Ishikawa (cell line): ENCODE data around the gene RPL19.

Experiments used
- CEBPB ChIP-seq: IDR thresholded peaks from 2 replicates; pipeline ENCODE4 v1.6.1; 2012
- CREB1 ChIP-seq: IDR thresholded peaks from 2 replicates; pipeline ENCODE4 v1.6.1; 2012; ENCODE audit warnings: low read depth
- EGR1 ChIP-seq: IDR thresholded peaks from 2 replicates; pipeline ENCODE4 v1.6.1; 2012
- EP300 ChIP-seq: IDR thresholded peaks from 2 replicates; pipeline ENCODE4 v1.6.1; 2012; ENCODE audit warnings: borderline replicate concordance
- FOXM1 ChIP-seq: IDR thresholded peaks from 2 replicates; pipeline ENCODE4 v1.6.1; 2012; ENCODE audit warnings: low read depth, borderline replicate concordance
- NFIC ChIP-seq: IDR thresholded peaks from 2 replicates; pipeline ENCODE4 v1.6.1; 2012
- RAD21 ChIP-seq: IDR thresholded peaks from 2 replicates; pipeline ENCODE4 v1.6.1; 2012; ENCODE audit warnings: low read depth
- TAF1 ChIP-seq: IDR thresholded peaks from 2 replicates; pipeline ENCODE4 v1.6.1; 2012; ENCODE audit warnings: low read depth, mild to moderate bottlenecking
- TCF12 ChIP-seq: IDR thresholded peaks from 2 replicates; pipeline ENCODE4 v1.6.1; 2012; ENCODE audit warnings: low read depth
- TEAD4 ChIP-seq: IDR thresholded peaks from 2 replicates; pipeline ENCODE4 v1.6.1; 2012
- YY1 ChIP-seq: IDR thresholded peaks from 2 replicates; pipeline ENCODE4 v1.6.1; 2012; ENCODE audit warnings: low read depth
- ZBTB7A ChIP-seq: IDR thresholded peaks from 2 replicates; pipeline ENCODE4 v1.6.1; 2012; ENCODE audit warnings: low read depth
- TF ChIP-seq, protein P1 (sequence below): IDR thresholded peaks from 2 replicates; pipeline ENCODE4 v1.6.1; 2012; ENCODE audit warnings: low read depth, mild to moderate bottlenecking
- TF ChIP-seq, protein P2 (sequence below): IDR thresholded peaks from 2 replicates; pipeline ENCODE4 v1.6.1; 2012
- TF ChIP-seq, protein P3 (sequence below): IDR thresholded peaks from 2 replicates; pipeline ENCODE4 v1.6.1; 2012

The RPL19 gene

DNA sequence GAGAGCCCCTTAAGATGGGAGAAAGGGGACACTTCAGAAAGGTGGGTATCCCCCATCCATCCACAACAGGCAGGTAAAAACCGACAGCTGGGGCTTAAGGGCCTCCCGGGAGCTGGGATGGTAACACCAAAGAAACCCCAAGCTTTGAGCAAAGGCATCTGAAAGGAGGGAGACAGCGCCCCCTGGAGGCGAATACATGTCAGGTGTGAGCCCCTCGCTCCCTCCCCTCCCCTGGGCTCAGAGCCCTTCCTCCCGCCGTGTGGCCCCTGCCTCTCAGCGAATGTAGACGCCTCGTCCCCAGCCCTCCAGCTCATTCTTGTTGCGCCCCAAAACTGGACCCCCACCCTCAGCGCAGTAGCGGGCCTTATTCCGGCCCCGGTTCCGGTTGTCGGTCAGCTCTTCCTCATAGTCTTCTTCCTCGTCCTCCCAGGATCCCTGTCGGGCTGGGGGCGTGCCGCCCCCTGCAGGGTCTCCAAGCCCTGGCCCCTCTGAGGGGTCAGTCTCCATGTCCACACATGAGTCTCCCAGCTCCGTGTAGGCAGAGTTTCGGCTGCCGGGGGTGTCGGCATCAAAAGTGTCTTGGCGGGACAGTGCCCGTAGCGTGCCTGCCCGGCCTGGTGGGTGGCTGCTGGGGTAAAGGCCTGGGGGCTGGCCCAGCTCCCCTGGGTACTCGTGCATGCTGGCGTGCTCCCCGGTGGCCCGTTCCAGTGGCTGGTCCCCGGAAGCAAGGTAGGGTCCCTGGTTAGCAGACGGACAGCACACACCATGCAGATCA lies 25.0 kb upstream of the RPL19 start:
- TF ChIP-seq ZBTB7A (peak; percentile 90), RAD21 (peak; percentile 65), CEBPB (no peak), EP300 (no peak)

DNA sequence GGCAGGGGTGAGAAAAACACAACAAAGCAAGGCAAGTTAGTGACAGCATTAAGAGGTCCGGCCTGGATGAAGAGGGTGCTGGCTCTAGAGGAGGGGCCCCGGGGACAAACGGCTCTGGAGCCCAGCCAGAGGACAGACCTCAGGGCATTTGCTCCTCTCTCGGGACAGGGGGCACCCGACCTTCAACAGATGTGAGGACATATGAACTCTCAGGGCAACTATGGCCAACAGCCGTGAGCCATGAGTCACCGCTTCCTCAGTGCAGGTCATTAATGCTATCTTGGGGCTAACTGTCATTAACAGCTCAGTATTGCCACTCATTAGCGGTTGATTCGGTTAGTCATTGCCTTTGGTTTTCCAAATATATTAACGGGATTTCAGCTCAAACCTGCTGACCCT lies 24.4 kb upstream of the RPL19 start:
- TF ChIP-seq EP300 (no peak), TEAD4 (no peak), CEBPB (no peak), CREB1 (no peak), EGR1 (no peak), RAD21 (no peak), ZBTB7A (no peak), TCF12 (no peak), YY1 (no peak), FOXM1 (no peak), TAF1 (no peak), NFIC (no peak)
- TF ChIP-seq, protein P1, sequence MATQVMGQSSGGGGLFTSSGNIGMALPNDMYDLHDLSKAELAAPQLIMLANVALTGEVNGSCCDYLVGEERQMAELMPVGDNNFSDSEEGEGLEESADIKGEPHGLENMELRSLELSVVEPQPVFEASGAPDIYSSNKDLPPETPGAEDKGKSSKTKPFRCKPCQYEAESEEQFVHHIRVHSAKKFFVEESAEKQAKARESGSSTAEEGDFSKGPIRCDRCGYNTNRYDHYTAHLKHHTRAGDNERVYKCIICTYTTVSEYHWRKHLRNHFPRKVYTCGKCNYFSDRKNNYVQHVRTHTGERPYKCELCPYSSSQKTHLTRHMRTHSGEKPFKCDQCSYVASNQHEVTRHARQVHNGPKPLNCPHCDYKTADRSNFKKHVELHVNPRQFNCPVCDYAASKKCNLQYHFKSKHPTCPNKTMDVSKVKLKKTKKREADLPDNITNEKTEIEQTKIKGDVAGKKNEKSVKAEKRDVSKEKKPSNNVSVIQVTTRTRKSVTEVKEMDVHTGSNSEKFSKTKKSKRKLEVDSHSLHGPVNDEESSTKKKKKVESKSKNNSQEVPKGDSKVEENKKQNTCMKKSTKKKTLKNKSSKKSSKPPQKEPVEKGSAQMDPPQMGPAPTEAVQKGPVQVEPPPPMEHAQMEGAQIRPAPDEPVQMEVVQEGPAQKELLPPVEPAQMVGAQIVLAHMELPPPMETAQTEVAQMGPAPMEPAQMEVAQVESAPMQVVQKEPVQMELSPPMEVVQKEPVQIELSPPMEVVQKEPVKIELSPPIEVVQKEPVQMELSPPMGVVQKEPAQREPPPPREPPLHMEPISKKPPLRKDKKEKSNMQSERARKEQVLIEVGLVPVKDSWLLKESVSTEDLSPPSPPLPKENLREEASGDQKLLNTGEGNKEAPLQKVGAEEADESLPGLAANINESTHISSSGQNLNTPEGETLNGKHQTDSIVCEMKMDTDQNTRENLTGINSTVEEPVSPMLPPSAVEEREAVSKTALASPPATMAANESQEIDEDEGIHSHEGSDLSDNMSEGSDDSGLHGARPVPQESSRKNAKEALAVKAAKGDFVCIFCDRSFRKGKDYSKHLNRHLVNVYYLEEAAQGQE, result no peak
- TF ChIP-seq, protein P2, sequence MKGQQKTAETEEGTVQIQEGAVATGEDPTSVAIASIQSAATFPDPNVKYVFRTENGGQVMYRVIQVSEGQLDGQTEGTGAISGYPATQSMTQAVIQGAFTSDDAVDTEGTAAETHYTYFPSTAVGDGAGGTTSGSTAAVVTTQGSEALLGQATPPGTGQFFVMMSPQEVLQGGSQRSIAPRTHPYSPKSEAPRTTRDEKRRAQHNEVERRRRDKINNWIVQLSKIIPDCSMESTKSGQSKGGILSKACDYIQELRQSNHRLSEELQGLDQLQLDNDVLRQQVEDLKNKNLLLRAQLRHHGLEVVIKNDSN, result no peak
- TF ChIP-seq, protein P3, sequence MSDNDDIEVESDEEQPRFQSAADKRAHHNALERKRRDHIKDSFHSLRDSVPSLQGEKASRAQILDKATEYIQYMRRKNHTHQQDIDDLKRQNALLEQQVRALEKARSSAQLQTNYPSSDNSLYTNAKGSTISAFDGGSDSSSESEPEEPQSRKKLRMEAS, result no peak

DNA sequence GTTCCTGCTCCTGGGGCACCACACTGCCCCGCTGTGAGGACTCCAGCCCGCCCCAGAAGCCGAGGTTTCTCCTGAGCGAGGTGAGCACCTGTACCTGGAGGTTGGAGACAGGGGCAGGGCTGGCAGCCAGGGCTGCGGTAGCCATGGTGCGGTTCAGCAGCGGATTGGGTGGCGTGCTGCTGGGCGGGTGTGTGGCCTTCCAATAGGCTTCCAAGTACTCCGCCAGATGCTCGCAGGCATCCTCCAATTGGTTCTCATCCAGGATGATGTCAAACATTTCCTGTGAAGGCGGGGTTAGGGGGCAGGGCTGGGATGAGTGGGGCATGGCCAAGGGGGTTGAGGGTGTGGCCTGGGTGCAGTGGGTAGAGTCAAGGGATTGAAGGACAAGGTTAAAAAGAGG lies 22.8 kb upstream of the RPL19 start:
- TF ChIP-seq NFIC, result no peak
- TF ChIP-seq CEBPB, result no peak
- TF ChIP-seq ZBTB7A, result no peak
- TF ChIP-seq EGR1, result no peak
- no peak for TF ChIP-seq EP300
- TF ChIP-seq CREB1, result peak; percentile 74
- TF ChIP-seq, protein P3, result peak; percentile 59; the same call in 1 of the 2 replicates
- TF ChIP-seq TAF1, result 0 out of 2 replicates have a peak, but pooled peaks have one; percentile 26
- TF ChIP-seq TEAD4, result no peak
- no peak for TF ChIP-seq TCF12
- TF ChIP-seq YY1, result peak; percentile 58; the same call in 1 of the 2 replicates
- TF ChIP-seq FOXM1, result no peak
- TF ChIP-seq, protein P2, result 0 out of 2 replicates have a peak, but pooled peaks have one; percentile 31
- TF ChIP-seq RAD21, result no peak
- TF ChIP-seq, protein P1, result no peak

DNA sequence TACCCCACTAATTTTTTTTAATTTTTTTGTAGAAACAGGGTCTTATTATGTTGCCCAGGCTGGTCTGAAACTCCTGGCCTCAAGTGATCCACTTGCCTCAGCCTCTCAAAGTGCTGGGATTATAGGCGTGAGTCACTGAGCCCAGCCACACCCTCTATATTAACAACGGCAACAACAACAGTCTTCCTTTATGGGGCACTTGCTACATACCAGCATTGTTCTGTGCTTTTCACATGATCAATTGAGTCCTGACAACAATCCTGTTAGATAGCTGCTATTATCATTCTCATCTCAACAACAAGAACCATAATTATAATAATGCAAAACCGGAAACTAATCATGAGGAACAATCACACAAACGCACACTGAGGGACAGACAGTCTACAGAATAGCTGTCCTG lies 21.5 kb upstream of the RPL19 start:
- no peak for TF ChIP-seq CEBPB
- TF ChIP-seq ZBTB7A, result no peak
- no peak for TF ChIP-seq TCF12
- TF ChIP-seq NFIC, result no peak
- TF ChIP-seq YY1, result no peak
- no peak for TF ChIP-seq EGR1
- TF ChIP-seq, protein P2, result no peak
- TF ChIP-seq, protein P3, result no peak
- TF ChIP-seq, protein P1, result no peak
- TF ChIP-seq TEAD4, result no peak
- TF ChIP-seq CREB1, result no peak
